GM12873 (cell line): ENCODE measurements around the gene FCN3.

Source experiments
- TF ChIP-seq, protein P1 (sequence below): IDR thresholded peaks from 2 replicates; pipeline ENCODE4 v1.5.1; 2012; ENCODE audit warnings: low read depth, mild to moderate bottlenecking, moderate library complexity, low read length, control low read depth; ENCODE audit not compliant: insufficient read depth; ENCODE audit errors: missing control alignments

Gene FCN3

DNA sequence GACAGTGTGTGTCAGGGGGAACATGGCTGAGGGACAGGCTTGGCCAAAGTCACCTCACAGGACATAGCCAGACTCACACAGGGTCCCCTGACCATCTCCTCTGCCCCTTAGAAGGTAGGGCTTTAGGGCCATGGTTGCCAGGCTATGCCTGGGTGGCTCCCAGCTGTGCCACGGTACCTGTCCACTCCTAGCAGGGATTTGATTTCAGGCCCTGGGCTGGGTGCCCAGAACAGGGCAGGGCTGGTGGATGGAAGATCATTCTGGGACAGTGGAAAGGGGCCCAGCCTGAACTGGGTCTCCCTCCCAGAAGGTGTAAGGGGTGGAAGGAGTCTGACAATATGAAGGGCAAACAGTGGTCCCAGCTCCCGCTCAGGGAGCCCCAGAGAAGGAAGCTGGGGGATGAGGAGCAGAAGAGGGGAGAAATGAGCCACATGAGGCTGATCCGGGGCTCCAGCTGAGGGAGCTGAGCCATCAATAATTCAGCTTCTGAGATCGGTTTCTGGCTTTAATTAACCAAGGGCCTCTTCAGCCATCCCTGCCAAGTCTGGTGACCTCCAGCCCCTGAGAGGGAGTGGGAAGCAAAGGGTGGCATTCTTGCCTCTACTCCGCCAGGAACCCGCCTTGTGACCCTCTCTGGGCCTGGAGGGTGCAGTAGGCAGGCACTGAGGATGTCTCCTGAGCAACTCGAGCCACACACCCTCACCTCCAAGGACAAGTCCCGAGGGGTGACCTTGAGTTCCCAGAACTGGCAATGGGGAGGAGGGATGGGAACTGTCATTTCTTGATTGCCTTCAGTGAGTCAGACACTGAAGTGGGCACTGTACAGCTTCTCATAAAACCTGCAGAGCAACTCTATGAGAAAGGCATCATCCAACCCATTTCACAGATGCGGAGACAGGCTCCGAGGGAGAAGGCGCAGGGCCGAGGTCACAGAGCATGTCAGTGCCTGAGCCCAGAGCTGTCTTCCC is 6.4 kb upstream of the FCN3 start:
- TF ChIP-seq, protein P1, sequence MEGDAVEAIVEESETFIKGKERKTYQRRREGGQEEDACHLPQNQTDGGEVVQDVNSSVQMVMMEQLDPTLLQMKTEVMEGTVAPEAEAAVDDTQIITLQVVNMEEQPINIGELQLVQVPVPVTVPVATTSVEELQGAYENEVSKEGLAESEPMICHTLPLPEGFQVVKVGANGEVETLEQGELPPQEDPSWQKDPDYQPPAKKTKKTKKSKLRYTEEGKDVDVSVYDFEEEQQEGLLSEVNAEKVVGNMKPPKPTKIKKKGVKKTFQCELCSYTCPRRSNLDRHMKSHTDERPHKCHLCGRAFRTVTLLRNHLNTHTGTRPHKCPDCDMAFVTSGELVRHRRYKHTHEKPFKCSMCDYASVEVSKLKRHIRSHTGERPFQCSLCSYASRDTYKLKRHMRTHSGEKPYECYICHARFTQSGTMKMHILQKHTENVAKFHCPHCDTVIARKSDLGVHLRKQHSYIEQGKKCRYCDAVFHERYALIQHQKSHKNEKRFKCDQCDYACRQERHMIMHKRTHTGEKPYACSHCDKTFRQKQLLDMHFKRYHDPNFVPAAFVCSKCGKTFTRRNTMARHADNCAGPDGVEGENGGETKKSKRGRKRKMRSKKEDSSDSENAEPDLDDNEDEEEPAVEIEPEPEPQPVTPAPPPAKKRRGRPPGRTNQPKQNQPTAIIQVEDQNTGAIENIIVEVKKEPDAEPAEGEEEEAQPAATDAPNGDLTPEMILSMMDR = no peak

DNA sequence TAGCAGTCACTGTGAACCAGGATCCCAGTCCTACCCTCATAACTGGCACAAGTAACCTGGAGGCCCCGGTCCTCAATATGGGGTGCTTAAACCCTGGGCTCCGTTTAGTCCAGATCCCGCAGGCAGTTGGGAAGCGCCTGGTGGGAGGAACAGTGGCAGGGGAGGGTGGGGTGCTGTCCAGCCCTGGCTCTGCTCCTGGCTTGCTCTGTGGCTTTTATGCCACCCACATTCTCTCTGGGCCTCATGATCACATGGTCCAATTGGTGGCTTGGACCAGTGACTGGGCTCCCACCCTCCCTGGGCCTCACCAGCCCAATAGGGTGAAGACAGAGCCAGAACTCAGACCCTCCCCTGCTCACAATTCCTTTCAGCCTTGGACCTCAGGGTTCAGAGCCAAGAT is 5.6 kb upstream of the FCN3 start:
- TF ChIP-seq, protein P1 = no peak

GRCh38 chr1:27379564-27380122 is 5.0 kb upstream of the FCN3 start:
- TF ChIP-seq, protein P1 = no peak

DNA sequence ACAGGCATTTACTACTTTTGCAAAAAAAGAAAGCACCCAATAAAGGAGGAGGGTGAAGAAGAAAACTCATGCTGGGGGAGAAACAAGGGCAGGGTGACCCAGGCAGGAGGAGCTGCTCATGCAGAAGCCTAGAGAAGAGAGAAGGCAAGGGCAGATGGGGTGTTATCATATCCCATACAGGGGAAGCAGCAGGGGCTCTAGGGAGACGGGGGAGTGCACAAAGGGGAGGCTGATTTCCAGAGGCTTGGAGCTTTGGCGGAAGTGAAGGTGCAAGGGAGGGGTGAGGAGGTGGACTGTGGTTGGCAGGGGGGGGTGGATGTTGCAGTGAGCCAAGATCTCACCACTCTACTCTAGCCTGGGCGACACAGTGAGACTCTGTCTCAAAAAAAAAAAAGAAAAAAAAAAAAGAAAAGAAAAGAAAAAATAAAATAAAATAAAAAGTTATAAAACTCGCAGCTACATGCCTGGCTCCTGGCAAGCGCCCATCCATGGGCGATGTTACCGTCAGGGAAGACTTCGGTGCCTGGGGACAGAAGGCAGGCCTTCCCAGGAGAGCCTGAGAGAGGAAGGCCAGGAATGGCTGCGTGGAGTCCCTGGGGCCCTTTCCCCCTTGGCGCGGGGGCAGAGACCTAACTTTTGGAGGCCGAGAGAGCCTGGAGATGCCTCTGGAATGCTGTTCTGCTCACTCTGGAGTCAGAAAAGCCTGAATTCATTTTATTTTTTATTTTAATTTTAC is 3.3 kb upstream of the FCN3 start:
- TF ChIP-seq, protein P1 = no peak

DNA sequence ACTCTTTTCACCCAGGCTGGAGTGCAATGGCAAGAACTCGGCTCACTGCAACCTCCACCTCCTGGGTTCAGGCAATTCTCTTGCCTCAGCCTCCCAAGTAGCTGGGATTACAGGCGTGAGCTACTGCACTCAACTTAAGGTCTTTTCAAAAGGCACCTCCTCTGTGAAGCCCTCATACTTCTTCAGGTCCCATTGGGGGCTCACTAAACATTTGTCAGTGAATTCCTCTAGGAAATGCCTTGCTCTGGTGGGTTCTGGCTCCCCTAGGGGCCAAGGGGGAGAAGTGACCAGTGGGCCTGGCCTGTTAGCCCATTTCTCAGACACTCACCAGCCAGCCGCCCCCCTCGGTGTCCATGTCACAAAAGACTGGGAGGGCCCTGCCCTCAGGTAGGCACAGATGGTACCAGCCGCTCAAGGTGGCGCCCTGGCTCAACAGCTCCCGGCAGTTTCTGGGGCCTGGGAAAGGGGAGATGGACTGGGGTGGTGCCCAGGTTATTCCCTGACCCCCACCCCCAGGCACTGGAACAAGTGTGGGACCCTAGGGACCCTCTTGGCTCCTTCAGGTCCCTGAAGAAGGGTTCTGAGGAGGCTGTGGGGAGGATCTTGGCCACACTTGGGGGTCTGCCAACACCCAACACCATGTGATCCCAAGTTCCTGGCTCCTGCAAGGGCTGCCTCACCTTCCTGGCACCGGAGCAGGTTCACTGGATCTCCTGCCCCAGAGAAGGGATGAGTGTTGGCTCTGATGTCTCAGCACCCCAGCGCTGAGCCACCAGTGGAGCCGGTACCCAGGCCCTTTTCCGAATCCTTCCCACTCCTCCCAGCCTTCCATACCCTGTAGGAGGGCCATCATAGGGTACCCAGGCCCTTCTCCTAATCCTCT is 1.6 kb downstream of the FCN3 start:
- TF ChIP-seq, protein P1 = peak; percentile 50

GRCh38 chr1:27372022-27372807 is 2.4 kb downstream of the FCN3 start:
- TF ChIP-seq, protein P1 = no peak
